Measurements from ENCODE around the gene RFTN1. TPM values are rescaled to one million over a fixed set of nuclear protein-coding genes. Genes with fewer than 3 reads are reported as not detected.

RFTN1 gene
- total RNA-seq, 3 donors from 2014 or later (not counting 1 experiment from before 2014, with no cell fraction given), result 112 to 135 (median 115) TPM

GRCh38 chr3:16352428-16352827, 161.1 kb downstream of the RFTN1 start:
- H3K9me3 ChIP-seq (ENCODE audit: control insufficient read depth, insufficient read depth, low read length), result no peaks in the 10 kb centered on the region
- DNase-seq (no peak), ATAC-seq (no peak)
- TF ChIP-seq CTCF (IDR thresholded peaks at IDR 0.05), result no peak
- H3K9me3 Mint-ChIP-seq, result no peaks in the 10 kb centered on the region
- 100% methylated on average over 1 of the region's 2 CpGs for WGBS (ENCODE audit: insufficient coverage)
- peaks cover 30 to 34% of the 10 kb centered on the region in 2 donors for H3K4me1 Mint-ChIP-seq
- intact Hi-C loops (cut with micrococcal nuclease), result no loop called here
- no peak overlapping the region for H3K27ac ChIP-seq (ENCODE audit: low read length)
- no peaks in the 10 kb centered on the region for H3K4me1 ChIP-seq (ENCODE audit: control insufficient read depth, insufficient read depth, low read length)
- H3K4me3 Mint-ChIP-seq, result no peak overlapping the region
- no peaks in the 10 kb centered on the region for H3K27me3 Mint-ChIP-seq (ENCODE audit: low read depth in 2 of 2)
- peaks cover 3% of the 10 kb centered on the region for H3K36me3 Mint-ChIP-seq
- peak overlapping the region; percentile 3 to 9 for H3K27ac Mint-ChIP-seq
- peaks cover 46% of the 10 kb centered on the region for H3K36me3 ChIP-seq (ENCODE audit: control insufficient read depth, insufficient read depth, low read length)
- no peaks in the 10 kb centered on the region for H3K27me3 ChIP-seq (ENCODE audit: control insufficient read depth, insufficient read depth, low read length)
- H3K4me3 ChIP-seq (ENCODE audit: low read length), result no peak overlapping the region

GRCh38 chr3:16350597-16351318, 162.7 kb downstream of the RFTN1 start:
- no peaks in the 10 kb centered on the region for H3K4me1 ChIP-seq (ENCODE audit: control insufficient read depth, insufficient read depth, low read length)
- Mint-ChIP-seq H3K9me3 (no peaks in the 10 kb centered on the region), H3K27ac (peak overlapping the region in 1 of 2 donors; percentile 54), H3K36me3 (peaks cover 12% of the 10 kb centered on the region), H3K27me3 (ENCODE audit: low read depth in 2 of 2) (no peaks in the 10 kb centered on the region), H3K4me1 (peaks cover 38 to 39% of the 10 kb centered on the region in 2 donors), H3K4me3 (no peak overlapping the region)
- ATAC-seq, result no peak
- intact Hi-C loops (cut with micrococcal nuclease), result no loop called here
- no peak overlapping the region for H3K4me3 ChIP-seq (ENCODE audit: low read length)
- no peaks in the 10 kb centered on the region for H3K9me3 ChIP-seq (ENCODE audit: control insufficient read depth, insufficient read depth, low read length)
- H3K27me3 ChIP-seq (ENCODE audit: control insufficient read depth, insufficient read depth, low read length), result no peaks in the 10 kb centered on the region
- DNase-seq, result no peak
- H3K27ac ChIP-seq (ENCODE audit: low read length), result no peak overlapping the region
- WGBS (ENCODE audit: insufficient coverage), result 96% methylated on average over 5 of the region's 5 CpGs
- peaks cover 47% of the 10 kb centered on the region for H3K36me3 ChIP-seq (ENCODE audit: control insufficient read depth, insufficient read depth, low read length)
- no peak for TF ChIP-seq CTCF (IDR thresholded peaks at IDR 0.05)

GRCh38 chr3:16349986-16350596, 163.4 kb downstream of the RFTN1 start:
- no peak for ATAC-seq
- no peak for TF ChIP-seq CTCF (IDR thresholded peaks at IDR 0.05)
- 100% methylated on average over 1 of the region's 2 CpGs for WGBS (ENCODE audit: insufficient coverage)
- no peaks in the 10 kb centered on the region for H3K9me3 Mint-ChIP-seq
- DNase-seq, result no peak
- H3K4me3 Mint-ChIP-seq, result no peak overlapping the region
- no peaks in the 10 kb centered on the region for H3K4me1 ChIP-seq (ENCODE audit: control insufficient read depth, insufficient read depth, low read length)
- peak overlapping the region in 1 of 2 donors; percentile 54 for H3K27ac Mint-ChIP-seq
- peaks cover 36 to 39% of the 10 kb centered on the region in 2 donors for H3K4me1 Mint-ChIP-seq
- H3K4me3 ChIP-seq (ENCODE audit: low read length), result no peak overlapping the region
- H3K9me3 ChIP-seq (ENCODE audit: control insufficient read depth, insufficient read depth, low read length), result no peaks in the 10 kb centered on the region
- H3K36me3 ChIP-seq (ENCODE audit: control insufficient read depth, insufficient read depth, low read length), result peaks cover 48% of the 10 kb centered on the region
- no peaks in the 10 kb centered on the region for H3K27me3 ChIP-seq (ENCODE audit: control insufficient read depth, insufficient read depth, low read length)
- intact Hi-C loops (cut with micrococcal nuclease), result no loop called here
- H3K27ac ChIP-seq (ENCODE audit: low read length), result no peak overlapping the region
- H3K27me3 Mint-ChIP-seq (ENCODE audit: low read depth in 2 of 2), result no peaks in the 10 kb centered on the region
- peaks cover 12% of the 10 kb centered on the region for H3K36me3 Mint-ChIP-seq
